Uterus (tissue), 2 donors: ENCODE data around the gene FANCD2OS.
"Not testable (repeated sequence)": the region's sequence is repeated elsewhere in the genome, so short reads cannot be mapped to it uniquely, and the experiment has no call there.

Experiments
- CTCF ChIP-seq, 4 experiments: fragments of 200-600 bp in 2 of 4; fragments of 450-650 bp in 2 of 4; sonication (generic) in 2 of 4; IDR thresholded peaks; one replicate each; pipeline ENCODE4 v1.5.1; 2016 to 2019; ENCODE audit warnings: antibody characterized with exemption in 4 of 4, mild to moderate bottlenecking in 2 of 4, moderate library complexity in 1 of 4
- POLR2A ChIP-seq, 2 donors: fragments of 450-650 bp; IDR thresholded peaks; one replicate each; pipeline ENCODE4 v1.6.1; 2016; ENCODE audit warnings: antibody characterized with exemption in 2 of 2, mild to moderate bottlenecking in 1 of 2, moderate library complexity in 1 of 2

- not testable (repeated sequence) for TF ChIP-seq CTCF, POLR2A (IDR thresholded peaks at IDR 0.05)
Observed at GRCh38 chr3:10135872-10136271, 27.8 kb upstream of the FANCD2OS start.
